Activated T-cell treated with anti-CD3 and anti-CD28 coated beads, Interleukin-2, amount 50 U/mL, for 1 hour (primary cell): ENCODE results near the gene B3GNT4.
A peak's percentile ranks its signal among the peaks of the same experiment; 100 is the strongest.
"Not testable (repeated sequence)": the region's sequence is repeated elsewhere in the genome, so short reads cannot be mapped to it uniquely, and the experiment has no call there.

ENCODE experiments used
- DNase-seq: peaks from one replicate; pipeline ENCODE4 v3.0.0-alpha.2; 2020

Gene B3GNT4

DNA sequence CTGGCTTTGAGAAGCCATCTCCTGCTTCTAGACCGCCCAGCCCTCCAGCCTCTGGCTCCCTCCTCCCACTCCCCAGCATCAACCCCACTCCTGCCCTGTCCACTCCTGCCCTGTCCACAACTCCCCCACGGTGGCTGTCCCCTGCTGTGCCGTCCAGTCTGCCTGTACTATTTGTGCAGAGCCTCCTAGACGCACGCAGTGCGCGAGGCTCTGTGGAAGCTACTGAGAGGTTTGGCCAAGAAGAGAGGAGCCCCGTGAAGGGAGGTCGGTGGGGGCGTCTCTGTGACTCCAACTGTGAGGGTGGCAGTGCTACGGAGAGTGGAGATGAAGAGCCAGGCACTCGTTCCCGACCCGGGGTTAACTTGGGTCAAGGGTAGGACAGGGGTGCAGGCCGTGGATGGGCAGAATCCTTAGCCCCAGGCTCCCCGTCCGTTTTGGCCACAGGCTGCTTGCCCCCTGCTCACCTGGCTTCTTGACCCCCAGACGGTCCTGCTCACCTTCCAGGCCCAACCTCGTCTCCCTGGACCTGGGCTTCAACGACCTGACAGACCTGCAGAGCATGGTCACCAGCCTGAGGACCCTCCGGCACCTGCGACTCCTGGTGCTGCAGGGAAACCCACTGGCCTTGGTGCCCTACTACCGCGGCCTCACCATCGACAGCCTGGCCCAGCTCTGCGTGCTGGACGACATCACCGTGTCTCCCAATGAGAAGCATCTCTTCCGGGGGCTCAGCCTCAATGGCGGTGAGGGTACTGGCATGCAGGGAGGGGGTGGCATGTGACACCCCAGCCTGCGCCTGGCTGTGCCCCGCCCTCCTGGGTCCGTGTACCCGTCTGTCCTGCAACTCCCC lies 13.7 kb upstream of the B3GNT4 start:
- no peak for DNase-seq

DNA sequence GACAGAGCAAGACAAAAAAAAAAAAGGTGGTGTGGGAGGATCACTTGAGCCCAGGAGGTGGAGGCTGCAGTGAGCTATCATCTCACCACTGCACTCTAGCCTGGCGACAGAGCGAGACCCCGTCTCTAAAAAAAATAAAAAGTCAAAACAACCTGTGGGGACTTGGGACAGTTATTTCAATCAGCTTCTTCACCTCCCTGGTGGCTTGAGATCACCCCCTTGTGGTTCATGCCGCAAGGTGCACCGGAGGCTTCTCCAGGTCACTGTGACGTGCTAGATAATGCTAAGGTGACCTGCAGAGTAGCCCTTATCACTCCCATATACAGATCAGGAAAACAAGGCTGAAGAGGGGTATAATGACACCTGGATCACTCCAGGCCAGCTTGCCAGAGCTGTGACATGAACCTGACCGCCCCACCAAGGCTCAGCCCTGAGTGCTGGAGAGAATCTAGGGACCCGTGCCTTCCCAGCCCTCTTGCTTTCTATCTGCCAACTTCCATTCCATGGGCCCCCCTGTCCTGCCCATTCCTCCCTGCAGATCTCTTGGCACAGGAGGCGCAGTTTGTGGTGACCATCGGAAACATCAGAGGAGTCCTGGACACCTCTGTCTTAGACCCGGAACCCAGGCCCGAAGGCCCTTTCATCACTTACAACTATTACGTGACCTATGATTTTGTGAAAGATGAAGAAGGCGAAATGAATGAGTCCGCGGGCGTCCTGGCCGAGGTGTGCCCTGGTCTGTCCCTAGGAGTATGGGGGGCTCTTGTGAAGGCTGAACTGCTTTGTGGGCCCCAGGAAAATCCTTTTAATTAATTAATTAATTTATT lies 12.5 kb upstream of the B3GNT4 start:
- DNase-seq, result peak; percentile 68

DNA sequence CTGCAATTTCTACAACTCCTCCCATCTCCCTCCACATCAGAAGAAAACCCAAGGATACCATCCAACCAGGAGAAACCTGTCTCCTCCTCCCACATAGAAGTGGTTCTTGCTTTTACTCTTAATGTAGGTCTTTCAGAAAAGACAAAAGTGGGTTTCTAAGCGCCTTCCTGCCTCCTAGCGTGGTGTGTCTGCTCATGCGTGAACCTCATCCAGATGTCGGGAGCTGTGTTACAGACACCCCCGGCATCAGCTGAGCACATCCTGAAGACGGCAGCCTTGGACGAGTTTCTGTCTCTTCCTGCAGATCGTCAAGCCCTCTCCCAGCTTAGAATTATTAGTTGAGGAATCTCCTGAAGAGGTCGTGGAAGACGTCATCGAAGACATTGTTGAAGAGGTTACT lies 11.1 kb upstream of the B3GNT4 start:
- no peak for DNase-seq

DNA sequence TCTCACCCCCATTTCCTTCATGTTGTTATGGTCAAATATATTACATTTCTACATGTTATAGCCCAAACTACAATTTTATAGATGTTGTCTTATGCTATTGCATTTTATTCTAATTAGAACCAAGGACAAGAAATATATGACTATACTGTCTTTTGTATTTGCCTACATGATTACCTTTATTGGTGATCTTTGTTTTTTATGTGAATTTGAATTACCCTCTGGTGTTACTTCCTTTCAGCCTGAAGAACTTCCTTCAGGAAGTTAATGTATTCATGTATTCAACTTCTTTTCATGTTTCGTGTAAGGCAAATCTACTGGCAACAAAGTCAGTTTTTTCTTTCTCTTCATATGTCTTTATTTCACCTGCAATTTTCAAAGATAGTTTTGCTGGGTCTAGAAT lies 8.7 kb upstream of the B3GNT4 start:
- no peak for DNase-seq

DNA sequence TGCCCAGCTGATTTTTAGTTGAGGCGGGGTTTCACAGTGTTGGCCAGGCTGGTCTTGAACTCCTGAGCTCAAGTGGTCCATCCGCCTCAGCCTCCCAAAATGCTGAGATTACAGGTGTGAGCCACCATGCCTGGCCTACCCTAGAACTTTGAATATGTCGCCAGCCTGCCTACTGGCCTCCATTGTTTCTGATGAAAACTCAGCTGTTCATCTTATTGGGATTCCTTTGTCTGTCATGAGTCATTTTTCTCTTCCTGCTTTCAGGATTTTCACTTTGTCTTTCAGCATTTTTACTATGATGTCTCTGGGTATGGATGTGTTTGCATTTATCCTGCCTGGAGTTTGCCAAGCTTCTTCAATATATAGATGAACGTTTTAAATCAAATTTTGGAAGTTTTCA lies 8.1 kb upstream of the B3GNT4 start:
- no peak for DNase-seq

DNA sequence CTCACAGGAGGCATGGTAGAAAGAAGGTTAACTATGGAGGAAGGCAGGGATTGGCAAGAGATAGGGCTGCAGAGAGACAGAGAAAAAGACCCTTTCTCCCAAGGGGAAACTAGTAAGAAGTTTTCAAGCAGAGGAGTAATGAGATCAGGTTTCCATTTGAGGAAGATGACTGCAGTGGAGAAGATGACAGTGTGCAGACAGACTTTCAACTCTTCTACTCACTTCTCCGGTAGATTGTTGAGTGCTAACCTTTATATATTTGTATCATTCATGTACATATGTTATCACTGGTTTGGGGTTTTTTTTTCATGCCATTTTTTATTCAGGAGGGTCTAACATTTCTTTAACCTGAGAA lies 5.9 kb upstream of the B3GNT4 start:
- no peak for DNase-seq

DNA sequence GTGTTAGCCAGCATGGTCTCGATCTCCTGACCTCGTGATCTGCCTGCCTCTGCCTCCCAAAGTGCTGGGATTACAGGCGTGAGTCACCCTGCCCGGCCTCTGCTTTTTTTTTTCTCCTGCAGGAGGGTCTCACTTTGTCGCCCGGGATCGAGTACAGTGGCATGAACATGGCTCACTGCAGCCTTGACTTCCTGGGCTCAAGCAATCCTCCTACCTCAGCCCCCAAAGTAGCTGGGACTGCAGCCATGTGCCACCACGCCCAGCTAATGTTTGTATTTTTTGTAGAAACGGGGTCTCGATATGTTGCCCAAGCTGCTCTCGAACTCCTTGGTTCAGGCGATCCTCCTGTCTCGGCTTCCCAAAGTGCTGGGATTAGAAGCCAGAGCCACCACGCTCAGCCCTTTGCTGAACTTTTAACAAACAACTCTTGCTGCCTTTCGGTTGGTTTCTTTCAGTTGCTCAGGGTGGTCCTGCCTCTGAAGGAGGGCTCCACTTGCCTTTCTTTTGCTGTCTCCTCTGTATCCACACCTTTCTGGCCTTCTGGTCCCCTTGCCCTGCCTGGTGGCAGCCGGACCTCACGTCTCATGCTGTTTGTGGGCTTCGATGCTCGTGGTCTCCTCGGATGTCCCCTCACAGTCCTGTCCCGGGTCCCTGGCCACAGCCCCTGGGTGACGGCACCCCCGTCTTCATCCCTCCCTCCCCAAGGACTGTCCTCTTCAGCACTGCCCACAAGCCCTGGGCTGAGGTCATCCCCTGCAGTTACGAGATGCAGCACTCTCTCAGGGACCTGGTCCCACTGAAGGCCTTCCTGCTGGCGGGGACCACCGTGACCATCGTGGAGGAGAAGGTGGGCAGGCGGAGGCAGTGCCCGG lies 3.8 kb upstream of the B3GNT4 start:
- no peak for DNase-seq

DNA sequence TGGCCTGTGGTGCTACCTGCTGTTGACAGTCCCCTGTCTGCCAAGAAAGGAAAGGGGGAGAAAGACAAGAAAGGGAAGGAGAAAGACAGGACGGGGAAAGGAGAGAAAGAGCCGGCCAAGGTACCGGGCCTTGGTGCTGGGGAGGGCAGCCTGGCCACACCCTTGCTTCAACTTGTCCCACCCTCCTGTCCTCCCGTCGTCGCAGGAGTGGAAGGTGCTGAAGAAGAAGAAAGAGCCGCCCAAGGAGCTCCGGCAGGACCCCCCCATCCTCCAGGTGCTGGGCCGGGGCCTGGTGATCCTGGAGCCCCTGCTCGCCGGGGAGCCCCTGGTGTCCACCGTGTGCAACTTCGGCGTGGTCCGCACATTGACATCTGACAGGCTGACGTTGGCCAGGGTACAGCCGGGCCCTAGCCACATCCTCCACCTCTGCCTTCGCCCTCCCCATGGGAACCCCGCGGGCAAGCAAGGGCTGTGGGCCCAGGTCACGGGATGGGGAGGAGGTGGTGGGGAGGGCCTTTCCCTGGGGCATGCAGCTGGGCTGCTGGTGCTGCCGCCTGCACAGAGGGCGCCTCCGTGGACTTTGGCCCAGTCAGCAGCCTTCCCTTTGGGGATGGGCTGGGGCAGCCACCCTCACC lies 2.9 kb upstream of the B3GNT4 start:
- DNase-seq, result no peak

DNA sequence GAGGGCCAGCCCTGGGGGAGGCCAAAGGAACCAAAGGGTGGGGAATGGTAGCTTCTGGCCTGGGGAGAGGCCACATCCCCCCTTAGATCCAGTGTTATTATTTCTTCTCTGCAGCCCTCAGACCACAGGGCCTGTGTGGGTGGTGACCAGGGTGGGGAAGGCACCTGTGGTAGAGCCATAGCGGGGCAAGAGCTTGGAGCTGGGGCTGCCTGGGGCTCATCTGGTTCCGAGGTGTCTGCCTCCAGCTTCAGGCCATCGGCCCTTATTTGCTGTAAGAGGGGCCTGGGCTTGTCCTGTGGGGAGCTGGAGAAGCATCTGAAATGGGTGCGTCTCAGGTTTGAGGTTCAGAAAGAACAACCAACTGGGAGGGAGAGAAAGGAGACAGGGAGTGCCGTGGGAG lies 2.1 kb upstream of the B3GNT4 start:
- no peak for DNase-seq

DNA sequence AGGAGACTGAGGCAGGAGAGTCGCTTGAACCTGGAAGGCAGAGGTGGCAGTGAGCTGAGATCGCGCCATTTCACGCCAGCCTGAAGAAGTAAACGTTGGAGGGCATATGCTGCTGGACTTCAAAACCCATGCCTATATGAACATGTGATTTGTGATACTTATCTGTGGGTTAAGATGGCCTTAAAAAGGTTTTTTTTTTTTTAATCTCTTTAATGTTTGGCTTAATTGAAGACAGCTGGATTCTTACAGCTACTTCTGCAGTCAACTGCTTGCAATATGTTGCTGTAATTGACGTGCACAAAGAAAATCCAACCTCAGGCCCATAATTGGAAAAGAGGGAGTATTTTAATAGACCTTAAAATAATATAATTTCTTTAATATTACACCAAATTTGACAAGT lies 1.5 kb upstream of the B3GNT4 start:
- no peak for DNase-seq

DNA sequence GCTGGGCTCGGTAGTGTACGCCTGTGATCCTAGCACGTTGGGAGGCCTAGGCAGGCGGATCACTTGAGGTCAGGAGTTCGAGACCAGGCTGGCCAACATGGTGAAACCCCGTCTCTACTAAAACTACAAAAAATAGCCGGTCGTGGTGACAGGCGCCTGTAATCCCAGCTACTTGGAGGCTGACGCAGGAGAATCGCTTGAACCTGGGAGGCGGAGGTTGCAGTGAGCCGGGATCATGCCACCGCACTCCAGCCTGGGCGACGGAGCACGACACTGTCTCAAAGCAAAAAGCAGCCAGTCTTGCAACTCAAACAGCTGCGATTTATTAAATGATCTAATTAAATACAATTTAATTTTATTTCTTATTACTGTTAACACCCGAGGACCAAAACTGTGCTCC lies 698 bp upstream of the B3GNT4 start:
- DNase-seq, result not testable (repeated sequence)

DNA sequence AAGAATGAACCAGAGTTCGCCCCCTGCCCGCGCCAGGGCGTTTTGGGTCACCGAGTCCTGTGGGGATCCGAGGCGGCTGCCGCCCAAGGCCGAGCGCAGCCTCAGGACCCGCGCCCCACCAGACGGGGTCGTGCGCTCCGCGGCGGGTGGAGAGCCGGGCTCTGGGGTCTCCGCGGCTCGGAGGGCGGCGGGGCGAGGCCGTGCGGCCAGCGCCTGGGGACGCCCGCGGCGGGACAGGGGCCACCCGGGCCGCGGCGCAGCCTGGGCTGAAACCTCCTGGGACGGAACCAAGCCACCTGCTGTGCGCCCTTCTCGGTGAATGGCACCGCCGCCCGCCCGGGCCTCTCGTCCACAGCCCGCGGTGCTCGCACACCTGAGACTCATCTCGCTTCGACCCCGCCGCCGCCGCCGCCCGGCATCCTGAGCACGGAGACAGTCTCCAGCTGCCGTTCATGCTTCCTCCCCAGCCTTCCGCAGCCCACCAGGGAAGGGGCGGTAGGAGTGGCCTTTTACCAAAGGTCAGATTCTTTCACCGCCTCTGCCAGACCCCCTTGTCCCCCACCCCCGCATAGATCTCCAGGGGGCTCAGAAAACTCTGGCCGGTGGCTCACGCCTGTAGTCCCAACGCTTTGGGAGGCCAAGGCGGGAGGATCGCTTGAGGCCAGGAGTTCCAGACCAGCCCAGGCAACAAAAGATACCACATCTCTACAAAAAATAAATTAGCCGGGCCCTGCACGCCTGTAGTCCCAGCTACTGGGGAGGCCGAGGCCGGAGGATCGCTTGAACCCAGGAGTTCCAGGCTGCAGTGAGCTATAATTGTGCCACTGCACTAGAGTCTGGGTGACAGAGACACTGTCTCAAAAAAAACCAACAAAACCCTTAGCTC lies 901 bp downstream of the B3GNT4 start:
- peak; percentile 43 for DNase-seq

DNA sequence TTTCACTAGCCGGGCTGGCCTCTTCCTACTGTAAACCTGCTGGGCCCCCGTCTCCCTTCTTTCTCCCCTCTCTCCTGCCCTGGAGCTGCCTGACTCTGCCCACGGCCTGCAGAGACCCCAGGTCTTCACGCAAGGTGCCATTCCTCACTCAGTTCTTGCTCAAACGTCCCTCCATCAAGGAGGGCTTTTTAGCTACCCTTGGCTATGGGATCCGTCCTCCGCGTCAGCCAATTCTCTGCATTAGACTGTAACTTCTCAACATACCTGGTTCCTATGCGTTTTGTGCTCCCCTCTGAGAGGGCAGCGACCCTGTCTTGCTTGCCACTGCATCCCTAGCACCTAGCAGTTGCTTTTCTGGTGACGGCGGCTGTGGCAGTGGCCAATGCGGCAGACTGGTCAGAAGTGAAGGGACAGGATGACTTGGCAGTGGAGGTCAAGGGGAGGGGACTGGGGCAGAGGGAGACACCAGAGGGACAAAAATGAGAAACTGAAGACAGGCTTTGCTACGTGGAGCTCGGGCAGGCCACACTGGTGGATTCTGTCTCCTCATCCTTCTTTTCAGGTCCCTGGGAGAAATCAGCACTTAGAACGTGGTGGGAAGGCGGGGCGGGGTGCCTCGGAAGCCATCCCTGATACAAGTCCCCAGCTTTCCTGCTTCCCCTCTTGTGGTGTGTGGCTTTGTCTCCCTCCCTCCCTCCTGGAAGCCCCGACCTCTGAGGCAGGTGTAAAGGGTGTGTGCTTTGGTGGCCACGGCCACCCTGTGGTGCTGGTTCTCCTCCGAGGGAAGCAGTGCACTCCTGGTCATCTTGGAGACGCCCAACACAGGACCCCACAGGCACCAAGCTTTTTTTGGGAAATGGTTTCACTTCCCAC lies 1.8 kb downstream of the B3GNT4 start:
- DNase-seq, result no peak

DNA sequence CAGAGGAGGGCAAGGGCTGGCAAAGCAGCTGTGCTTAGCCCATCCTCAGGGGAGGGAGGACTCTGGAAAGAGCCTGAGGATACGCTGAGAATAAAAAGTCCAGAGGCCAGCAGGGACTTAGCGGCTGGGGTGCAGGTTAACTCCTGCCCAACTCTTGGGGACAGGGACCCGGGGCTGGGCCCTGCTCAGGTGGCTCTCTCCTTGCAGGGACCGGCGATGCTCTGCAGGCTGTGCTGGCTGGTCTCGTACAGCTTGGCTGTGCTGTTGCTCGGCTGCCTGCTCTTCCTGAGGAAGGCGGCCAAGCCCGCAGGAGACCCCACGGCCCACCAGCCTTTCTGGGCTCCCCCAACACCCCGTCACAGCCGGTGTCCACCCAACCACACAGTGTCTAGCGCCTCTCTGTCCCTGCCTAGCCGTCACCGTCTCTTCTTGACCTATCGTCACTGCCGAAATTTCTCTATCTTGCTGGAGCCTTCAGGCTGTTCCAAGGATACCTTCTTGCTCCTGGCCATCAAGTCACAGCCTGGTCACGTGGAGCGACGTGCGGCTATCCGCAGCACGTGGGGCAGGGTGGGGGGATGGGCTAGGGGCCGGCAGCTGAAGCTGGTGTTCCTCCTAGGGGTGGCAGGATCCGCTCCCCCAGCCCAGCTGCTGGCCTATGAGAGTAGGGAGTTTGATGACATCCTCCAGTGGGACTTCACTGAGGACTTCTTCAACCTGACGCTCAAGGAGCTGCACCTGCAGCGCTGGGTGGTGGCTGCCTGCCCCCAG lies 2.8 kb downstream of the B3GNT4 start:
- DNase-seq, result no peak

DNA sequence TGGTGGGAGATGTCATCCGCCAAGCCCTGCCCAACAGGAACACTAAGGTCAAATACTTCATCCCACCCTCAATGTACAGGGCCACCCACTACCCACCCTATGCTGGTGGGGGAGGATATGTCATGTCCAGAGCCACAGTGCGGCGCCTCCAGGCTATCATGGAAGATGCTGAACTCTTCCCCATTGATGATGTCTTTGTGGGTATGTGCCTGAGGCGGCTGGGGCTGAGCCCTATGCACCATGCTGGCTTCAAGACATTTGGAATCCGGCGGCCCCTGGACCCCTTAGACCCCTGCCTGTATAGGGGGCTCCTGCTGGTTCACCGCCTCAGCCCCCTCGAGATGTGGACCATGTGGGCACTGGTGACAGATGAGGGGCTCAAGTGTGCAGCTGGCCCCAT lies 3.5 kb downstream of the B3GNT4 start:
- DNase-seq, result no peak

DNA sequence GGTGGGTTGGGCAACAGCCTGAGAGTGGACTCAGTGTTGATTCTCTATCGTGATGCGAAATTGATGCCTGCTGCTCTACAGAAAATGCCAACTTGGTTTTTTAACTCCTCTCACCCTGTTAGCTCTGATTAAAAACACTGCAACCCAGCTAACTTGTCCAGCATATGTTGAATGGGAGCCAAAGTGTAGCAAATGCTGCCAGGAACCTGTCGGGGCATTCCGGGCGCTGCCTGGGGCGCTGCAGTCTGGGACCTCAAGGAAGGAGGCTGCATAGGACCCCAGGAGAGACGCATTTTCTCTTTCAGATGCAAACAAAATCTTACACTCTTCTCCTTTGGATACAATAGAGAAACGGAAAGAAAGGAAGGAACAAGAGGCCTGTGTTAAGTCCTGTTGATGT lies 3.9 kb downstream of the B3GNT4 start:
- no peak for DNase-seq

DNA sequence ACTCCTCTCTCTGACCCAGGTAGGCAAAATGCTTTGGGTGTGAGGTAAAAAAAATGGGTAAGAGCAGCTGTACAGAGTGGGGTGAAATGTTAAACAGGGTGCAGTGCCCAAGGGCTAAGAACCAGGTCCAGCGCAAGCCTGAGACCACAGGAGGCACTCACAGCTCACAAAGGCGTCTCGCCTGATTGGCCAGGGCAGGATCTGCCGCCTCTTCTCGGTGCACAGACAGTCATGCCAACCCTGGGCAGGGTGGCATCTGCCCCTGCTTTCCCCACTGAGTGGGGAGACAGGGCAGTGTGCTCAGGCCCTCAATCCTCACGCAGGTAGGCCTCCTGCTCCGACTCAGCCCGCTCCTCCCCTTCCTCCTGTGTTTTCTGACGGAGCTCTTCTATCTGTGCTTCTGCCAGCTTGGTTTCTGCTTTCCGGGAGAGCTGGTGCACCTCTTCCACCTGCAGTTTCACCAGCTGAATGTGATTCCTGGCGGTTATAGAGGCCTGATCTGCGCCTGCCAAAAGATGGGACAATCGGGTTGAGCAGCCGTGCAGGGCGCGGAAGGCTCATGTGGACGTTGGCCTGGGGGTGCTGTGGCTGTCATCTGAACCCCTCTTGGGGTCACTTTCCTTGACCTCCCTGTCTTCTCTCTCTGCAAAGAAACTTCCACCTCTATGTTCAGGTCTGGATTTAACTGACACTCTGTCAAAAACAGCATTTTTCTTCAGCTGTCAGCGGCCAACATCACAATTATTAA lies 4.7 kb downstream of the B3GNT4 start:
- no peak for DNase-seq

DNA sequence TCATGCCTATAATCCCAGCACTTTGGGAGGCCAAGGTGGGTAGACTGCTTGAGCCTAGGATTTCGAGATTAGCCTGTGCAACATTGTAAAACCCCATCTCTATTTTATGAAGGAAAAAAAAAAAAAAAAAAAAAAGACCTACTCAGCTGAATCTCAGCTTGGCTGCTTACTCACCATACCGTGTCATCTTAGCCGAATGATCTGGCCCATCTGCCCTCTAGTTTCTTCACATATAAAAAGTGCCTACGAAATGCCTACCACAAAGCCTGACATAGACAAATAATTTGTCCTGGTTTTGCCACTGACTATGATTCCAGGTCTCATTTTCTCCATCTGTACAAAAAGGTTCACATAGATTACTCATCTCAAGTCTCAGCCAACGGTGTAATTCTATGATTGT lies 12.3 kb downstream of the B3GNT4 start:
- DNase-seq, result no peak

DNA sequence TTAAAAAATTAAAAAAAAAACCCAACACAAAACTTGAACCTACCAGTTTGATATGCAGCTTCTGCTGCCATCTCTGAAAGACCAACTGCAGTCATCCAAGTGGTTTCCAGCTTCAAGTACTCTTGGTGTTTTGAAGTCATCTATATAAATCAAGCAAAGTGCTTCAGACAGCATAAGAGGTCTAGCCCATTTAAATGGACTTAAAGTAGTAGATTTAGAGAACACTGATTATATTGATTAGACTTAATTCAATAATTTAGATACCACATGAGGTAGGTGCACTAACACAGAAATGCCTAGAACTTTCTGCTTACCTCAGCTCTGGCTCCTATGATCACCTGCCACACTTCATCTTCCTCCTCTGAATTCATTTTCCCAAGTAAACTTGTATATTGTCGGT lies 12.9 kb downstream of the B3GNT4 start:
- no peak for DNase-seq
